HUES6 (cell line): ENCODE results near the gene SCYGR1.

Experiments
- H3K27ac ChIP-seq: 2 replicates; pipeline ENCODE4 v1.7.0; 2013; ENCODE audit warnings: low read depth, mild to moderate bottlenecking, low read length, inconsistent platforms
- H3K27me3 ChIP-seq: 2 replicates; pipeline ENCODE4 v1.6.1; 2013; ENCODE audit warnings: low read length; ENCODE audit not compliant: control insufficient read depth, insufficient read depth
- H3K36me3 ChIP-seq: 2 replicates; pipeline ENCODE4 v1.6.1; 2013; ENCODE audit warnings: low read length; ENCODE audit not compliant: control insufficient read depth, insufficient read depth
- H3K4me1 ChIP-seq: 2 replicates; pipeline ENCODE4 v1.6.1; 2013; ENCODE audit warnings: low read length; ENCODE audit not compliant: control insufficient read depth, insufficient read depth
- H3K4me3 ChIP-seq: 2 replicates; pipeline ENCODE4 v1.5.1; 2013; ENCODE audit warnings: low read depth, low read length
- H3K9ac ChIP-seq: one replicate; pipeline ENCODE4 v1.6.1; 2013; ENCODE audit warnings: mild to moderate bottlenecking, low read length
- H3K9me3 ChIP-seq: 2 replicates; pipeline ENCODE4 v1.6.1; 2013; ENCODE audit warnings: low read depth, low read length; ENCODE audit not compliant: control insufficient read depth, insufficient read depth

Gene SCYGR1

GRCh38 chr2:227401550-227401949, 13.8 kb upstream of the SCYGR1 start:
- Histone ChIP-seq H3K9ac (no peak overlapping the region), H3K4me3 (no peak overlapping the region), H3K27ac (no peak overlapping the region), H3K27me3 (no peaks in the 10 kb centered on the region), H3K9me3 (no peaks in the 10 kb centered on the region), H3K36me3 (no peaks in the 10 kb centered on the region), H3K4me1 (peaks cover 4% of the 10 kb centered on the region; the same call in 1 of the 2 replicates)

- no peaks in the 10 kb centered on the region for H3K36me3 ChIP-seq
- no peaks in the 10 kb centered on the region for H3K9me3 ChIP-seq
- no peak overlapping the region for H3K27ac ChIP-seq
- no peaks in the 10 kb centered on the region for H3K27me3 ChIP-seq
- no peaks in the 10 kb centered on the region for H3K4me1 ChIP-seq
- H3K4me3 ChIP-seq = no peak overlapping the region
- no peak overlapping the region for H3K9ac ChIP-seq
Measured at GRCh38 chr2:227398684-227399670, 11.2 kb upstream of the SCYGR1 start.

DNA sequence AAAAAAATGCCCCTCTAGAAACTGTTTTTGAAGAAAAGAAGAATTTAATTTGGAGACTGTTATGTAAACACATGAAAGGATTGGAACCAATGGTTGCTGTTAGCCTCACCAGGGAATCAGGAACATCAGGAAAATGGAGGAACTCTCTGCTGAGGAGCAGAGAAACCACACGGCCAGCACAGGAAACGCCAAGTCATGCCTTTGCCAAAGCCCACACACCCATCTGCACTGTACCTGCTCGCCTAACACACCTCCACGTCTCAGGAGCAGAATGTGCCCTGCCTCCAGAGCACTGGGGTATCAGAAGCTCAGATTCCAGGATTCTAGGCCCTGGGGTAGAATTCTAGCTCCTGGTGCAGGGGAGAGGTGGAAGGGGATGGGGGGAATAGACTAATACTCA, 9.8 kb upstream of the SCYGR1 start:
- Histone ChIP-seq H3K4me3 (no peak overlapping the region), H3K27me3 (no peaks in the 10 kb centered on the region), H3K4me1 (no peaks in the 10 kb centered on the region), H3K36me3 (no peaks in the 10 kb centered on the region), H3K9me3 (no peaks in the 10 kb centered on the region), H3K9ac (no peak overlapping the region), H3K27ac (no peak overlapping the region)

DNA sequence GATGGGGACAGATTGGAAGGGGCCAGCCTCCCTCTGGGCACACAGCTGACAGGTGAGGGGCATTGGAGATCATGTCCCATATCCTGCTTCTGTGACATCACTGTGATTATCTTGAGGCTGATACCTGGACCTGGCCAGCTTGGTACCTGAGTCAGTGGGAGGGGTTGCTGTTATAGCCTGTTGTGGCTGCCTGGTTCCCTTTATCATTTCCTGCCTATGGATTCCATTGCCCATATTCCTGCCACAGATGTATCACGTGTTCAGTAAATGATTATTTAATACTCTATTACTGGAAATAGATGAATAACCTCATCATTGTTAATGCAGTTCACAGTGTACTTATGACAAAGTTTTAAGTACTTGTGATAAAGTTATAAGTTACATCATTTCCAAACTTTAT, 7.8 kb upstream of the SCYGR1 start:
- Histone ChIP-seq H3K4me3 (no peak overlapping the region), H3K36me3 (no peaks in the 10 kb centered on the region), H3K4me1 (no peaks in the 10 kb centered on the region), H3K27ac (no peak overlapping the region), H3K27me3 (no peaks in the 10 kb centered on the region), H3K9ac (no peak overlapping the region), H3K9me3 (no peaks in the 10 kb centered on the region)

- H3K27me3 ChIP-seq = no peaks in the 10 kb centered on the region
- H3K4me3 ChIP-seq = no peak overlapping the region
- H3K4me1 ChIP-seq = no peaks in the 10 kb centered on the region
Measured at GRCh38 chr2:227394401-227394800, 6.7 kb upstream of the SCYGR1 start.

GRCh38 chr2:227390468-227391256, 2.9 kb upstream of the SCYGR1 start:
- no peak overlapping the region for H3K4me3 ChIP-seq
- H3K9ac ChIP-seq = no peak overlapping the region
- no peaks in the 10 kb centered on the region for H3K9me3 ChIP-seq
- no peak overlapping the region for H3K27ac ChIP-seq
- no peaks in the 10 kb centered on the region for H3K27me3 ChIP-seq
- H3K36me3 ChIP-seq = no peaks in the 10 kb centered on the region
- H3K4me1 ChIP-seq = no peaks in the 10 kb centered on the region

More at GRCh38 chr2:227394401-227394800, 6.7 kb upstream of the SCYGR1 start:
- Histone ChIP-seq H3K9me3 (no peaks in the 10 kb centered on the region), H3K36me3 (no peaks in the 10 kb centered on the region), H3K9ac (no peak overlapping the region), H3K27ac (no peak overlapping the region)

DNA sequence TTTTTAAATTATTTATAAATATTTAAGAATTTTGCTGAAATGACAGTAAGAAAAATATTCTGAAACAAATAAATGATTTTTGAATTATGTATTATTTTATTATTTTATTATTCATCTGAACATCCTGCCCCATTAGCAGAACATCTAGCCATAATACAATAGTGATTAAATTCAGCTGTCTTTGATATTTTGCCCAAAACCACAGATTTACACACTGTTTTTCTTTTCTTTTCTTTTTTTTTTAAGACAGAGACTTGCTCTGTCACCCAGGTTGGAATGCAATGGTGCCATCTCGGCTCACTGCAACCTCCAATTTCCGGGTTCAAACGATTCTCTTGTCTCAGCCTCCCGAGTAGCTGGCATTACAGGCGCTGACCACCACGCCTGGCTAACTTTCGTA, 1.9 kb upstream of the SCYGR1 start:
- Histone ChIP-seq H3K9me3 (no peaks in the 10 kb centered on the region), H3K27ac (no peak overlapping the region), H3K4me3 (no peak overlapping the region), H3K9ac (no peak overlapping the region), H3K36me3 (no peaks in the 10 kb centered on the region), H3K4me1 (no peaks in the 10 kb centered on the region), H3K27me3 (no peaks in the 10 kb centered on the region)

DNA sequence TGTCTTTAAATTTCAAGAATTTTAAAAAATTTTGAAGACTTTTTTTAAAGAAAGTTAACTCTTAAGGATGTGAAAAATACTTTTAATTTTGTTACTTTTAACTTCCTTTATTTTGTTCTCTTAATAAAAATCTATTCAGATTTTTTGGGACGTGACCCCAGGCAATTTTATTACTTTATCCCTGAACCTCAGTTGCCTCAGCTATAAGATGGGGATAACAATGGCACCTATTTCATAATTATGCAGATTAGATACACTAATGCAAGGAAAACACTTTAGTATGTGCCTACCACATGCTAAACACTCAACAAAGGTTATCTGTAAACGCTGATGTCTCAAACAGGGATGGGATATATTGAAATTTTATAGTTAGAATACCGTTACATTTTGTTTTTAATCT, 1.5 kb upstream of the SCYGR1 start:
- Histone ChIP-seq H3K36me3 (no peaks in the 10 kb centered on the region), H3K4me3 (no peak overlapping the region), H3K4me1 (no peaks in the 10 kb centered on the region), H3K9ac (no peak overlapping the region), H3K27me3 (no peaks in the 10 kb centered on the region), H3K27ac (no peak overlapping the region), H3K9me3 (no peaks in the 10 kb centered on the region)

- no peaks in the 10 kb centered on the region for H3K4me1 ChIP-seq
- no peaks in the 10 kb centered on the region for H3K27me3 ChIP-seq
- no peaks in the 10 kb centered on the region for H3K9me3 ChIP-seq
- no peaks in the 10 kb centered on the region for H3K36me3 ChIP-seq
- H3K4me3 ChIP-seq = no peak overlapping the region
- no peak overlapping the region for H3K27ac ChIP-seq
- no peak overlapping the region for H3K9ac ChIP-seq
Measured at GRCh38 chr2:227388537-227389011, 825 bp upstream of the SCYGR1 start.

DNA sequence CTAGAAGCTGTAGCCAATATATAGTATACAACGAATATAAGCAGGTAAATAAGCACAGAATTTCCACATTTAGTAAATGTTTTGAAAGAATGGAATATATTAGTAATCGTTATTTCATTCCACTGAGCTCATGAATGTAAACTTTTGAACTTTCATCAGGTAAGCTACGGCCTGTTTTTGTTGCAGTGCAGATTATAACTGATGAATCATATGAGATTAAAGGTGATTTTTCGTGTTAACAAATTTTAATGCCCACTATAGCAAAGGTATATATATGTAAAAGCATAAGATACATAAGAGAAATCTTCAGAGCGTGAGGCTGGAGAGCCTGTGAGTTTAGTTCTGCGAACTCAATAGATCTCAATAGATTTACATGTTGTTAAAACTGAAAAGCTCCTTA, 1.1 kb downstream of the SCYGR1 start:
- no peak overlapping the region for H3K4me3 ChIP-seq
- H3K36me3 ChIP-seq = no peaks in the 10 kb centered on the region
- H3K27ac ChIP-seq = no peak overlapping the region
- no peaks in the 10 kb centered on the region for H3K27me3 ChIP-seq
- no peak overlapping the region for H3K9ac ChIP-seq
- no peaks in the 10 kb centered on the region for H3K9me3 ChIP-seq
- no peaks in the 10 kb centered on the region for H3K4me1 ChIP-seq

GRCh38 chr2:227383686-227384085, 4.1 kb downstream of the SCYGR1 start:
- H3K4me1 ChIP-seq = no peaks in the 10 kb centered on the region
- H3K4me3 ChIP-seq = no peak overlapping the region
- H3K27me3 ChIP-seq = no peaks in the 10 kb centered on the region
- no peaks in the 10 kb centered on the region for H3K36me3 ChIP-seq
- no peak overlapping the region for H3K9ac ChIP-seq
- H3K27ac ChIP-seq = no peak overlapping the region
- H3K9me3 ChIP-seq = no peaks in the 10 kb centered on the region
